Stimulated activated naive CD8-positive, alpha-beta T cell treated with anti-CD3 and anti-CD28 coated beads, Interleukin-15, amount 100 ng/mL, for 72 hours (primary cell): ENCODE data around the gene SCMH1.
"Not testable (repeated sequence)": the region's sequence is repeated elsewhere in the genome, so short reads cannot be mapped to it uniquely, and the experiment has no call there.

Source experiments
- ATAC-seq: fragments of 150-1000 bp; cut with Tn5 transposase; 2 replicates; pipeline ENCODE4 v1.10.0; 2021; ENCODE audit warnings: mild to moderate bottlenecking, moderate library complexity
- DNase-seq, 2 donors: peaks; one replicate each; pipeline ENCODE4 v3.0.0; 2021 to 2022
- H3K27ac Mint-ChIP-seq, 2 donors: one replicate each; pipeline ENCODE4 v1.8.0; 2022; ENCODE audit warnings: mild to moderate bottlenecking in 2 of 2, mixed read lengths in 2 of 2, moderate library complexity in 2 of 2
- H3K27me3 Mint-ChIP-seq: one replicate; pipeline ENCODE4 v1.8.0; 2022; ENCODE audit warnings: mixed read lengths
- H3K4me1 Mint-ChIP-seq: one replicate; pipeline ENCODE4 v1.8.0; 2022; ENCODE audit warnings: mild to moderate bottlenecking, mixed read lengths
- H3K4me3 Mint-ChIP-seq, 2 donors: one replicate each; pipeline ENCODE4 v1.8.0; 2022; ENCODE audit warnings: mild to moderate bottlenecking in 2 of 2, mixed read lengths in 2 of 2, moderate library complexity in 1 of 2
- H3K9me3 Mint-ChIP-seq, 2 donors: one replicate each; pipeline ENCODE4 v1.8.0; 2022; ENCODE audit warnings: mixed read lengths in 2 of 2

The SCMH1 gene

DNA sequence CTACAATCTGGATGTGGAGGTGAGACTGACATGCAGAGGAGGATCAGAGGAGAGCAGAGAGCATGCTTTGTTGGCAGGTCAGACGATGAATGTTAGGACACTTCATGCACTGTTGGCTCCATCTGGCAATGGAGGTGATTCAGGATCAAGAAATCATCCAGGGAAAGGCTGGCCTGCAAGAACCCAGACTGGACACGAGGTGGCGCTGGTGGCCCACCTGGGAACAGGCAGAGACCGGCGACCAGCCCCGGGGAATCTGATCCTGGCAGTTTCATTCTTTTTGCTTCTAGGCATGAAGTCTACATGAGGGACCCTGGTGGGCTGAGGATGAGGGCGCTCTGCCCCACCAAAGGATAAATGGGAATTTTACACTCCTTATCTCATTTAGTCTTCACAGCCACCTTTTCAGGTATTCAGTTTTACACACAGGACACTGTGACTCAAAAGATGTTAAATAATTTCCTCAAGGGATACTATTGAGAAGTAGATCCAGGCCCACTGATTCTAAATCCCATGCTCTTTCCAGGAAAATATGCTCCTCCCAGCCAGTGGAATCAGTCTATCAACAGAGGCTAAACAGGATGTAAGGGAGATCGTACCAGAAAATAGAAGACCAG, 26.2 kb upstream of the SCMH1 start:
- H3K4me3 Mint-ChIP-seq, result no peak overlapping the region
- peaks cover 18% of the 10 kb centered on the region for H3K27me3 Mint-ChIP-seq
- peak; percentile 54 to 55 for DNase-seq
- peak; percentile 42 for ATAC-seq
- H3K9me3 Mint-ChIP-seq, result no peaks in the 10 kb centered on the region
- H3K27ac Mint-ChIP-seq, result no peak overlapping the region
- H3K4me1 Mint-ChIP-seq, result no peaks in the 10 kb centered on the region

DNA sequence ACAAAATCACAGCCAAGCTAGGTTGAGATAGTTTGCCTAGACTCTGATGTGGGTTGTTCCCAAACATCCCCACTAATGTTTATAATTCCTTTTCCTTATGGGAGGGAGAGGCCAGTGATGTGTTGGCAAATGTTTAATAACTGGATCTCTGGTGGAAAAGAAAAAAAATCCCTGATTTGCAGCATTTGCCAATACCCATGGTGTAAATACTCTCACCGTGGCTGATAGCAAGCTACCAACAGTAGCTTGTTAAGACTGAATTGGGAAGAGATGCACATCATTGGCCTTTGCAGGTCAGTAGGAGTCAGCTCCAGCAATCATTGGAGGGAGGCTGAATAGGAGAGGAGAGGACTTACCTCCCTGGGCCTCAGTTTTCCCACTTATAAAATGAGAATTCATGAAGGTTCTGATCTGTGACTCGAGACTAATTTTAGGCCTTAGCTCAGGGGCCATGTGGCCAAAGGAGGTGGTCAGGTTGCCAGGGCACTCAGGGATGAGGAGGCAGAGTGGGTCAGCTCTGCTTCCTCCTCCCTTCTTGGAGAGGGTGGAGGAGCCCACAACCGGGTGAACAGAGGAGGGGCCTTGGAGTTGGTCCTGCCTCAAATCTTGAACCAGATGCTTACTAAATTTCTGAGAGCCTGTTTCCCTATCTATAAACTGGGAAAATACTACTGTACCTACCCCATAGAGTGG, 20.0 kb upstream of the SCMH1 start:
- Mint-ChIP-seq H3K27me3 (peaks cover 13% of the 10 kb centered on the region), H3K4me1 (no peaks in the 10 kb centered on the region), H3K4me3 (no peak overlapping the region), H3K9me3 (no peaks in the 10 kb centered on the region), H3K27ac (no peak overlapping the region)
- ATAC-seq, result no peak
- no peak for DNase-seq

DNA sequence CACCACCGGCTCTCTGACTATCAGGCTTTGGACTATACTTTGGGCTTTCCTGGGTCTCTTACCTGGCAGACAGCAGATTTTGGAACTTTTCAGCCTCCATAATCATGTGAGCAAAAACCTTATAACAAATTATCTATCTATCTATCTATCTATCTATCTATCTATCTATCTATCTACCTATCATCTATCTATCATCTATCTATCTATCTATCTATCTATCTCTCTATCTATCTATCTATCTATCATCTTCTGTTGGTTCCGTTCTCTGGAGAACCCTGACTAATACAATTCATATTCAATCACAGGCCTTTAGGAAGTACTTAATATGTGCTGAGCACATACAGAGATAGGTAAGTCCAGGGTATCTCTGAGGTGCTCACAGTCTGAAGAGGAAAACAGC, 18.7 kb upstream of the SCMH1 start:
- Mint-ChIP-seq H3K27me3 (peaks cover 26% of the 10 kb centered on the region), H3K4me3 (no peak overlapping the region), H3K27ac (no peak overlapping the region), H3K9me3 (peaks cover under 1 to 5% of the 10 kb centered on the region in 2 donors), H3K4me1 (no peaks in the 10 kb centered on the region)
- DNase-seq (no peak), ATAC-seq (no peak)

DNA sequence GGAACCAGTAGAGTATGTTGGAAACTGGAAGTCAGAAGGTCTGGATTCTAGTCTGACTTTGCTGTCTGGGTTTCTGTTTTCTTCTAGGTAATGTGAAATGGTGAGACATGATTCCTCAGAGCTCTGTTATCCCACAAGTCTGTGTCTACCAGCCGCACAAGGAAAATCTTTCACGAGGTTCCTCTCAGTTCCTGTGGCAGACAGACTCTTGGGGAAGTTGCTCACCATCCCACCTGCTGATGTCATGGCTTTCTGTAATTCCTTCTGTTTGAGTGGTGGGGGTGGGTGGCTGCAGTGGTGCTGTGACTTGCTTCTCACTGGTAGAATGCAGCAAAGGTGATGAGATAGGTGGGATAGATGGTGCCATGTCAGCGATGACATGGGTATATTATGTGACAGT, 17.1 kb upstream of the SCMH1 start:
- Mint-ChIP-seq H3K27ac (no peak overlapping the region), H3K27me3 (peaks cover 37% of the 10 kb centered on the region), H3K4me3 (no peak overlapping the region), H3K9me3 (peaks cover 5 to 8% of the 10 kb centered on the region in 2 donors), H3K4me1 (no peaks in the 10 kb centered on the region)
- DNase-seq (no peak), ATAC-seq (no peak)

DNA sequence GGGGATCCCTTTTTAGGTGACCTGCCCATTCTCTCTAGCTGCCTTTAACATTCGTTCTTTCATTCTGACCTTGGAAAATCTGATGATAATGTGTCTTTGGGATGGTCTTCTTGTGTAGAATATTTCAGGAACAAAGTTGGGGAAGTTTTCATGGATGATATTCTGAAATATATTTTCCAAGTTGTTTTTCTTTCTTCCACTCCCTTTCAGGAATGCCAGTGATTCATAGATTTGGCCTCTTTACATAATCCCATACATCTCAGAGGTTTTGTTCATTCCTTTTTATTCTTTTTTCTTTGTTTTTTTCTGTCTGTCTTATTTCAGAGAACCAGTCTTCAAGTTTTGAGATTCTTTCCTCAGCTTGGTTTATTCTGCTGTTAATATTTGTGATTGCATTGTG, 13.9 kb upstream of the SCMH1 start:
- no peaks in the 10 kb centered on the region for H3K4me1 Mint-ChIP-seq
- H3K27me3 Mint-ChIP-seq, result peaks cover 49% of the 10 kb centered on the region
- no peak for DNase-seq
- H3K27ac Mint-ChIP-seq, result no peak overlapping the region
- H3K9me3 Mint-ChIP-seq, result peaks cover 14 to 15% of the 10 kb centered on the region in 2 donors
- no peak for ATAC-seq
- no peak overlapping the region for H3K4me3 Mint-ChIP-seq

DNA sequence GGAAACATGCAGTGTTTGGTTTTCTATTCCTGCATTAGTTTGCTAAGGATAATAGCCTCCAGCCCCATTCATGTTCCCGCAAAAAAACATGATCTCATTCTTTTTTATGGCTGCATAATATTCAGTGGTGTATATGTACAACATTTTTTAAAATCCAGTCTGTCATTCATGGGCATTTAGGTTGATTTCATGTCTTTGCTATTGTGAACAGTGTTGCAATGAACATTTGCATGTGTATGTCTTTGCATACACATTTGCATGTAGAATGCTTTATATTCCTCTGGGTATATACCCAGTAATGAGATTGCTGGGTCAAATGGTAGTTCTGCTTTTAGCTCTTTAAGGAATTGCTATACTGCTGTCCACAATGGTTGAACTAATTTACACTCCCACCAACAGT, 9.0 kb upstream of the SCMH1 start:
- H3K4me3 Mint-ChIP-seq, H3K4me1 Mint-ChIP-seq, H3K27ac Mint-ChIP-seq, DNase-seq, ATAC-seq: not testable (repeated sequence)
- H3K27me3 Mint-ChIP-seq, result peaks cover 26% of the 10 kb centered on the region
- H3K9me3 Mint-ChIP-seq, result peaks cover 10 to 15% of the 10 kb centered on the region in 2 donors

DNA sequence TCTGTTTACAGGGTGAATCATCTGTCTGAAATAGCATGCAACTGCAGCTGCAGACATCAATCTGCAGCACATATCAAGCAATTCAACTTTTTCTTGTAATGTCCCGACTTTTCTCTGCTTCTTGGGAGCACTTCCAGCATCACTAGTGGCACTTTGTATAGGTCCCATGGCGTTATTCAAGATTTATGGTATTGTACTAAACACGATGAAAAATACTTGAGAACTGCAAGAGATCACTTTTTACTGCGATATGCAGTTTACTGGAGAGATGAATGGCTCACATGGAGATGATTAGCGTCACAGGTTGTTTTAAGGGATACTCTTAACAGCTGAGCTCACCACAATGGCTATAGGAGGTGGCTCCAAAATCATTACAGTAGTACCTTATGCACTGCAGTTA, 7.2 kb upstream of the SCMH1 start:
- H3K9me3 Mint-ChIP-seq, result peaks cover 6 to 8% of the 10 kb centered on the region in 2 donors
- no peak overlapping the region for H3K27ac Mint-ChIP-seq
- ATAC-seq (no peak), DNase-seq (no peak)
- peaks cover 31% of the 10 kb centered on the region for H3K27me3 Mint-ChIP-seq
- H3K4me1 Mint-ChIP-seq, result no peaks in the 10 kb centered on the region
- H3K4me3 Mint-ChIP-seq, result no peak overlapping the region

DNA sequence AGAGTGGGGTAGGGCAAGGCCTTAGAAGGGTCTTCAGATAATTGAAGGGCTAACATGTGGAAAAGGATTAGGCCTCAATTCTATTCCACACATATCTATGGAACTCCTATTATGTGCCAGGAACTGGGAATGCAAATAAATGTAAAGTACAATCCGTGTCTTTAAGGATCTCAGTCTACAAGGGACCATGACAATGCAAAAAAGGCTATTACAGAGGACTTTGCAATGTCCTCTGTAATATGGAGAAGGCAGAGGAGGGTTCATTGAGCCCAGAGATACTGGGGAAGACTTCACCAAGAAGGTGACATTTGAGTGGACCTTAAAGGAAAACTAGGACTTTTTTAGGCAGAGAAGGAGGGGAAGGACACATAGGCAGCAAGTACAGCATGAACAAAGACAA, 4.5 kb upstream of the SCMH1 start:
- Mint-ChIP-seq H3K27me3 (peaks cover 18% of the 10 kb centered on the region), H3K27ac (peak overlapping the region in 1 of 2 donors; percentile 1), H3K9me3 (no peaks in the 10 kb centered on the region), H3K4me1 (peaks cover 5% of the 10 kb centered on the region), H3K4me3 (no peak overlapping the region)
- no peak for DNase-seq
- ATAC-seq, result no peak

DNA sequence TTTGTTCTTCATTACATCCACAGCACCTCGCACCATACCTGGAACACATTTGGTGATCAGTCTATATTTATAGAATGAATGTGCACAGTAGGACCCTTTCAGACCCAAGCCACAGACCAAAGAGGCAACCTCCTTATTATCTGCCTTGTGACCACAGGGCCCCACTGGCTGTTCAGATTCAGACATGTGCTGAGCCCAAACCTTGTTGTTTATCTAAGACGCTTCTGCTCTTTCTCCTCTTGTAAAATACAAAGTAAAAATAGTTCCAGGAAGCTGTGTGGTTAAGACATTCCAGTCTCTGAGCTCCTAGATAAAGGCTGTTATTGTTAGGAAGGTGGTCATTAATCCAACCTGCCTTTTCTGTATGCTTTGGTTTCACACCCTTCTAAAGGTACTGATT, 3.6 kb upstream of the SCMH1 start:
- Mint-ChIP-seq H3K27ac (no peak overlapping the region), H3K9me3 (no peaks in the 10 kb centered on the region), H3K4me3 (no peak overlapping the region), H3K4me1 (peaks cover 11% of the 10 kb centered on the region), H3K27me3 (peaks cover 18% of the 10 kb centered on the region)
- DNase-seq (no peak), ATAC-seq (no peak)

DNA sequence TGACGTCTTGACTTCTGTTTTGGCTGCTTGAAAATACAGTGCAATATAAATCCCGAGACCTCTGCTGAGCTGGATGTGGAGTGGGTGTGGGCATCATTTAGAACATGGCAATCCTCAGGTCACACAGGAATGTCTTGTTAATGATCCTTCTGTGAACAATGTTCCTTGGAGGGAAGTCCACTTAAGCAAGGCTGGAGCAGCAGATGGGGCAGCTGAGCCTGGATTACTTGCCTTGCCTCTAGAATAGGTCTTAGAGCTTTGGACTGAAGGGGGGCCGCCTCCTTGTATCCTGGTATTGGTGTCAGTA, 926 bp upstream of the SCMH1 start:
- peak overlapping the region; percentile 72 to 79 for H3K4me3 Mint-ChIP-seq
- DNase-seq (no peak), ATAC-seq (no peak)
- H3K27me3 Mint-ChIP-seq, result peaks cover 18% of the 10 kb centered on the region
- peak overlapping the region; percentile 78 to 89 for H3K27ac Mint-ChIP-seq
- H3K4me1 Mint-ChIP-seq, result peaks cover 14% of the 10 kb centered on the region
- H3K9me3 Mint-ChIP-seq, result no peaks in the 10 kb centered on the region

DNA sequence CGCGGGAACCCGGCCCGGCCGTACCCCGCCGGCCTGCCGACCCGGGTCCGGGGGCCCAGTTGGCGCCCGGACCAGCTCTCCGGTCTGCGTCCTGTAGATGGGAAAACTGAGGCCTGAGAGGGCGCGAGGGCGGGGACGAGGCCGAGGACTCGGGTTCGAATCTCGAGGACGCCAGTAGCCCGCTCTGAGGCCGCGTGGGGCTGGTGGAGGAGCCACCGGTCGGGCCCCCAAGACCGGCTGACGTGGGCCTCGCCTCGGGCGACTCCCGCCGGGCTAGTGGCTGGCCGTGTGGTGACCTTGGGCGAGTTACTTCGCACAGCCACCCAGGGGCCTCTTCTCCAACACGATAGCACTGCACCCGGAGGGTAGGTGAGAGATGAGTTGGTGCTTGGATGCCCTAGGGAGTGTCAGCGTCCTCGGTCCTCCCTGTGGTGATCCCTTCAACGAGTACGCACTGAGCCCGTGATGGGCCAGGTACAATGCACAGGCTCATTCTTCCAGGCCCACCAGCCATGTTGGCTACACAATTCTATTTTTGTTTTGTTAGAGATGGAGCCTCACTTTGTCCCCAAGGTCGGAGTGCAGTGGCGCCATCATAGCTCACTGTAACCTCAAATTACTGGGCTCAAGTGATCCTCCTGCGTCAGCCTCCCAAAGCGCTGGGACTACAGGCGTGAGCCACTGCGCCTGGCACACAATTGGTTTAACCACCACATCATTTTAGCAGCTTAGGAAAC, 404 bp upstream of the SCMH1 start:
- peak; percentile 40 for DNase-seq
- H3K4me1 Mint-ChIP-seq, result peaks cover 14% of the 10 kb centered on the region
- peak; percentile 26 for ATAC-seq
- H3K9me3 Mint-ChIP-seq, result no peaks in the 10 kb centered on the region
- H3K27me3 Mint-ChIP-seq, result peaks cover 18% of the 10 kb centered on the region
- H3K27ac Mint-ChIP-seq, result peak overlapping the region; percentile 78 to 89
- H3K4me3 Mint-ChIP-seq, result peak overlapping the region; percentile 72 to 79

DNA sequence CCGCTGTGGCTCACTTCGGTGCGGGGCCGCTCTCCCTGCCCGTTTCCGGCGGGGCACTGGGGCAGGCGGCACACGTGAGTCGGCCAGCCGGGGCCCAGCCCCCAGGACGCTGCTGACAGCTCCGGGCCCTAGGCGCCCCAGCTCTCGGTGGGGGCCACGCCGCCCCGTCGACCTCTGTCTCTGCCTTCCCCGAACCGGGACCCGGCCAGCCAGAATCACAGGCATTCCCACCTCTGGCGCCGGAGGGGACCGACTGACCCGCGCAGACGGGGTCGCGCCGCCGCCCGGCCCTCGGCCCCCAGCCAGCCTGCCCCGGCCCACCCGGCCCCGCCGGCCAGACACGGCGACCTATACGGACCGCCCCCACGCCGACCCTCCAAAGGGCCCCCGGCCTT, 755 bp downstream of the SCMH1 start:
- peaks cover 18% of the 10 kb centered on the region for H3K27me3 Mint-ChIP-seq
- peak overlapping the region; percentile 81 to 88 for H3K4me3 Mint-ChIP-seq
- H3K4me1 Mint-ChIP-seq, result peaks cover 14% of the 10 kb centered on the region
- ATAC-seq, result peak; percentile 83
- H3K27ac Mint-ChIP-seq, result peak overlapping the region in 1 of 2 donors; percentile 89
- DNase-seq, result peak; percentile 51 to 65
- H3K9me3 Mint-ChIP-seq, result no peaks in the 10 kb centered on the region

DNA sequence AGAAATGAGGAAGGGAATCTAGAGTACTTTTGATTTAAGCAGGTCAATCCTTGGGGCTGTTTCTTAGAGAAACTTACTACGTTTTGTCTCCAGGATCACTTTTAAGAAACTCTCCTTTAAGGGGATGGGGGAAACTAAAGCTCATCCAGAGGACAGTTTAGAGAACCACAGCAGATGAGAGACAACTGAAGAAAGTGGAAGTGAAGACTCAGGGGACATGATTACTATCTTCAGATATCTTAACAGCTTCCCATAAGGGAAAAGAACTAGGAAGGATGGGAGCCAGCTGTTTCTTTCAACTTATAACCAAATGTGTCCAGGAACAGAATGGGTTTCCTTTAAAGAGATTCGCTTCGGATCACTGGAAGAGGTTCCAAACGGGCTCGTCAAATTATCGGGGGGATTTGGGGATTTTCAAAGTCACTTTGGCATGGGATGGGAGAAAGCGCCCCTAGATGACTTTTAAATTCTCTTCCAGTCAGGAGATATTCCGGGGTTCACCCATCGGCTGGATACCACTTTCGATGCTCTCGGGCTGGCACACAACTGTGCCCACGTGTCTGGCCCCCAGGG, 1.2 kb downstream of the SCMH1 start:
- DNase-seq (no peak), ATAC-seq (no peak)
- Mint-ChIP-seq H3K9me3 (no peaks in the 10 kb centered on the region), H3K27me3 (peaks cover 15% of the 10 kb centered on the region), H3K27ac (peak overlapping the region; percentile 89 to 93), H3K4me3 (peak overlapping the region; percentile 81 to 88), H3K4me1 (peaks cover 14% of the 10 kb centered on the region)

DNA sequence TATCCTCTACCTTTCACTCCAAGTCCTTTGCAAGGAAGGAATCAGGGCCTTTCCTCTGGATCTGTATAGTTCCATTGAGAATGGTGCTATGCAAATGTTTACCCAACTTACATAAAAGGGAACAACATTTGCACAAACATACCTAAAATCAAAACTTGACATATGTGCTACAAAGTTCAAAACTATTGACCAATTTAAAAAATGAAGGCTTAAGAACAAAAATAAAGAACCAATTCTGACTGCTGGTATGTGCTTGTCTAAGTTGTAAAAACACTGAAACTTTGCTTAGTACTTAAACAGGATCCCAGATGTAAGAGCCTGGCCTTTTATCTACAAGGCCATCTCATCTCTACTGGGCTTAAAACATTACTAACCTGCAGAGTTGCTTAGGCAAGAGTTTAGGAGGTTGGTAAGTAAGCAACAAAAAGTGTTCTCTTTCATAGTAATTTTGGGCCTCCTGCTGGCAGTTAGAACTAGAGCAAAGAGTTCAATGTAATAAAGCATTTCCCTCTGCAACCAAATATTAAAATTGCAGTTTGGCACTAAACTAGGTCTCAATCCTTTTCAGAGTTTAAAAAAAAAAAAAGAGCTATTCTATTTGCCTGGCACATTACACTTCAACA, 2.0 kb downstream of the SCMH1 start:
- Mint-ChIP-seq H3K9me3 (no peaks in the 10 kb centered on the region), H3K4me3 (peak overlapping the region in 1 of 2 donors; percentile 88), H3K4me1 (peaks cover 14% of the 10 kb centered on the region), H3K27ac (no peak overlapping the region), H3K27me3 (peaks cover 8% of the 10 kb centered on the region)
- no peak for DNase-seq
- ATAC-seq, result no peak

DNA sequence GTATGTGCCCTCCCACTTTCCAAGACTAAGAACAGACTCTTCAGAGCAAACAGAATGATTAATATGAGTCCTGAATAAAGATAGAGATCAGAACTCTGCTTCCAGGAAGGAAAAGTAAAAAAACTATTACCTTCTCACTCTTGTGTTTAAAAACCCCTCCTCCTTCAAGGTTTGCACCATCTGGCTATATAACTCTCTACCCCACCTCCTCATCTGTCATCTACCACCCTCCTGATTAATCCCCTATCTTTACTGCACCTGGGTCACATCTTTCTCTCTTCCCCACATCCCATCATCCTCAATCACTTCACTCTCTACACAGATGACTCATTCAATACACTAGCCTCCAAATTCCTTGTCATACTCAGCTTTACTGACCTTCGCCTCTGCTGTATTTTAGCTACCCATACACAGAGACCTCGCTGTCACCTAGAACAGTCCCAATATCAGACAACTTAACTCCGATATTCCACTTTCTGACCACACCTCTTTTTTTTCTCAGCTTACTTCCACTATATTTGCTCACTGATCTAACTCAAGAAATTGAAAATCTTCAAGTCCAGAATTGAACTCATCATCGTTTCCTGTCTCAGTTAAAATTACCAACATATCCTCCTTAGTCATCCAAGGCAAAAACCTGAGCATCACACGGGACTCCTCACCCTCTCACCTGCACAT, 3.7 kb downstream of the SCMH1 start:
- ATAC-seq, result no peak
- no peak overlapping the region for H3K27ac Mint-ChIP-seq
- no peak for DNase-seq

More for the DNA sequence above, 3.7 kb downstream of the SCMH1 start:
- peaks cover 14% of the 10 kb centered on the region for H3K4me1 Mint-ChIP-seq
- H3K4me3 Mint-ChIP-seq, result no peak overlapping the region
- no peaks in the 10 kb centered on the region for H3K9me3 Mint-ChIP-seq
- no peaks in the 10 kb centered on the region for H3K27me3 Mint-ChIP-seq
